HepG2 (cell line): ENCODE measurements around the gene MPZL3.

ENCODE experiments used
- ATF3 ChIP-seq: sonication (generic); formaldehyde crosslinking; IDR thresholded peaks from 2 replicates; pipeline ENCODE4 v1.4.0; 2020; ENCODE audit warnings: missing genetic modification reagents
- BRD4 ChIP-seq: sonication (generic); formaldehyde crosslinking; IDR thresholded peaks from 2 replicates; pipeline ENCODE4 v1.4.0; 2020; ENCODE audit warnings: missing genetic modification reagents
- EZH2 ChIP-seq: conservative IDR thresholded peaks from 2 replicates; pipeline ENCODE4 v1.6.1; 2012; ENCODE audit warnings: mild to moderate bottlenecking, low read depth, low read length, moderate library complexity
- JUN ChIP-seq: sonication (generic); formaldehyde crosslinking; IDR thresholded peaks from 2 replicates; pipeline ENCODE4 v1.4.0; 2020; ENCODE audit warnings: mild to moderate bottlenecking, missing genetic modification reagents
- NR3C1 ChIP-seq: sonication (generic); formaldehyde crosslinking; IDR thresholded peaks from 2 replicates; pipeline ENCODE4 v1.4.0; 2020; ENCODE audit warnings: missing genetic modification reagents
- POLR2AphosphoS5 ChIP-seq: IDR thresholded peaks from 2 replicates; pipeline ENCODE4 v1.6.1; 2012; ENCODE audit warnings: low read depth, low read length
- RAD21 ChIP-seq: fragments of 450-650 bp; formaldehyde crosslinking; IDR thresholded peaks from 2 replicates; pipeline ENCODE4 v1.5.0; 2020; ENCODE audit warnings: mild to moderate bottlenecking
- SUZ12 ChIP-seq: fragments of 150-350 bp; IDR thresholded peaks from 2 replicates; pipeline ENCODE4 v1.6.1; 2014; ENCODE audit warnings: low read depth, low read length
- ZNF292 ChIP-seq: sonication (generic); formaldehyde crosslinking; IDR thresholded peaks from 2 replicates; pipeline ENCODE4 v1.8.1; 2022; ENCODE audit warnings: mild to moderate bottlenecking, low read depth, missing genetic modification reagents, borderline replicate concordance
- TF ChIP-seq, protein P1 (sequence below): sonication (generic); formaldehyde crosslinking; IDR thresholded peaks from 2 replicates; pipeline ENCODE4 v1.4.0; 2020; ENCODE audit warnings: missing genetic modification reagents
- TF ChIP-seq, protein P2 (sequence below), 2 experiments: IDR thresholded peaks; 2 replicates each; pipeline ENCODE4 v1.6.1; 2011 to 2012; ENCODE audit warnings: low read length in 2 of 2, borderline replicate concordance in 1 of 2, low read depth in 1 of 2, mild to moderate bottlenecking in 1 of 2, moderate library complexity in 1 of 2
- TF ChIP-seq, protein P3 (sequence below): IDR thresholded peaks from 2 replicates; pipeline ENCODE4 v1.6.1; 2016; ENCODE audit warnings: control low read depth

- TF ChIP-seq BRD4 (CRISPR knock-in tag) (no peak), ZNF292 (no peak), EZH2 (no peak), SUZ12 (no peak), RAD21 (CRISPR knock-in tag) (no peak), NR3C1 (no peak), POLR2AphosphoS5 (no peak), ATF3 (CRISPR knock-in tag) (no peak), JUN (CRISPR knock-in tag) (no peak)
- TF ChIP-seq, protein P1, sequence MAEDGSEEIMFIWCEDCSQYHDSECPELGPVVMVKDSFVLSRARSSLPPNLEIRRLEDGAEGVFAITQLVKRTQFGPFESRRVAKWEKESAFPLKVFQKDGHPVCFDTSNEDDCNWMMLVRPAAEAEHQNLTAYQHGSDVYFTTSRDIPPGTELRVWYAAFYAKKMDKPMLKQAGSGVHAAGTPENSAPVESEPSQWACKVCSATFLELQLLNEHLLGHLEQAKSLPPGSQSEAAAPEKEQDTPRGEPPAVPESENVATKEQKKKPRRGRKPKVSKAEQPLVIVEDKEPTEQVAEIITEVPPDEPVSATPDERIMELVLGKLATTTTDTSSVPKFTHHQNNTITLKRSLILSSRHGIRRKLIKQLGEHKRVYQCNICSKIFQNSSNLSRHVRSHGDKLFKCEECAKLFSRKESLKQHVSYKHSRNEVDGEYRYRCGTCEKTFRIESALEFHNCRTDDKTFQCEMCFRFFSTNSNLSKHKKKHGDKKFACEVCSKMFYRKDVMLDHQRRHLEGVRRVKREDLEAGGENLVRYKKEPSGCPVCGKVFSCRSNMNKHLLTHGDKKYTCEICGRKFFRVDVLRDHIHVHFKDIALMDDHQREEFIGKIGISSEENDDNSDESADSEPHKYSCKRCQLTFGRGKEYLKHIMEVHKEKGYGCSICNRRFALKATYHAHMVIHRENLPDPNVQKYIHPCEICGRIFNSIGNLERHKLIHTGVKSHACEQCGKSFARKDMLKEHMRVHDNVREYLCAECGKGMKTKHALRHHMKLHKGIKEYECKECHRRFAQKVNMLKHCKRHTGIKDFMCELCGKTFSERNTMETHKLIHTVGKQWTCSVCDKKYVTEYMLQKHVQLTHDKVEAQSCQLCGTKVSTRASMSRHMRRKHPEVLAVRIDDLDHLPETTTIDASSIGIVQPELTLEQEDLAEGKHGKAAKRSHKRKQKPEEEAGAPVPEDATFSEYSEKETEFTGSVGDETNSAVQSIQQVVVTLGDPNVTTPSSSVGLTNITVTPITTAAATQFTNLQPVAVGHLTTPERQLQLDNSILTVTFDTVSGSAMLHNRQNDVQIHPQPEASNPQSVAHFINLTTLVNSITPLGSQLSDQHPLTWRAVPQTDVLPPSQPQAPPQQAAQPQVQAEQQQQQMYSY (CRISPR knock-in tag): no peak
- TF ChIP-seq, protein P2, sequence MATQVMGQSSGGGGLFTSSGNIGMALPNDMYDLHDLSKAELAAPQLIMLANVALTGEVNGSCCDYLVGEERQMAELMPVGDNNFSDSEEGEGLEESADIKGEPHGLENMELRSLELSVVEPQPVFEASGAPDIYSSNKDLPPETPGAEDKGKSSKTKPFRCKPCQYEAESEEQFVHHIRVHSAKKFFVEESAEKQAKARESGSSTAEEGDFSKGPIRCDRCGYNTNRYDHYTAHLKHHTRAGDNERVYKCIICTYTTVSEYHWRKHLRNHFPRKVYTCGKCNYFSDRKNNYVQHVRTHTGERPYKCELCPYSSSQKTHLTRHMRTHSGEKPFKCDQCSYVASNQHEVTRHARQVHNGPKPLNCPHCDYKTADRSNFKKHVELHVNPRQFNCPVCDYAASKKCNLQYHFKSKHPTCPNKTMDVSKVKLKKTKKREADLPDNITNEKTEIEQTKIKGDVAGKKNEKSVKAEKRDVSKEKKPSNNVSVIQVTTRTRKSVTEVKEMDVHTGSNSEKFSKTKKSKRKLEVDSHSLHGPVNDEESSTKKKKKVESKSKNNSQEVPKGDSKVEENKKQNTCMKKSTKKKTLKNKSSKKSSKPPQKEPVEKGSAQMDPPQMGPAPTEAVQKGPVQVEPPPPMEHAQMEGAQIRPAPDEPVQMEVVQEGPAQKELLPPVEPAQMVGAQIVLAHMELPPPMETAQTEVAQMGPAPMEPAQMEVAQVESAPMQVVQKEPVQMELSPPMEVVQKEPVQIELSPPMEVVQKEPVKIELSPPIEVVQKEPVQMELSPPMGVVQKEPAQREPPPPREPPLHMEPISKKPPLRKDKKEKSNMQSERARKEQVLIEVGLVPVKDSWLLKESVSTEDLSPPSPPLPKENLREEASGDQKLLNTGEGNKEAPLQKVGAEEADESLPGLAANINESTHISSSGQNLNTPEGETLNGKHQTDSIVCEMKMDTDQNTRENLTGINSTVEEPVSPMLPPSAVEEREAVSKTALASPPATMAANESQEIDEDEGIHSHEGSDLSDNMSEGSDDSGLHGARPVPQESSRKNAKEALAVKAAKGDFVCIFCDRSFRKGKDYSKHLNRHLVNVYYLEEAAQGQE (IDR thresholded peaks at IDR 0.05; ENCODE audit: borderline replicate concordance in 1 of 2, low read depth in 1 of 2, low read length in 2 of 2): no peak
- TF ChIP-seq, protein P3, sequence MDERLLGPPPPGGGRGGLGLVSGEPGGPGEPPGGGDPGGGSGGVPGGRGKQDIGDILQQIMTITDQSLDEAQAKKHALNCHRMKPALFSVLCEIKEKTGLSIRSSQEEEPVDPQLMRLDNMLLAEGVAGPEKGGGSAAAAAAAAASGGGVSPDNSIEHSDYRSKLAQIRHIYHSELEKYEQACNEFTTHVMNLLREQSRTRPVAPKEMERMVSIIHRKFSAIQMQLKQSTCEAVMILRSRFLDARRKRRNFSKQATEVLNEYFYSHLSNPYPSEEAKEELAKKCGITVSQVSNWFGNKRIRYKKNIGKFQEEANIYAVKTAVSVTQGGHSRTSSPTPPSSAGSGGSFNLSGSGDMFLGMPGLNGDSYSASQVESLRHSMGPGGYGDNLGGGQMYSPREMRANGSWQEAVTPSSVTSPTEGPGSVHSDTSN: no peak
These were observed 10.4 kb downstream of the MPZL3 start for GRCh38 chr11:118241764-118242098.
